Limb (tissue), 2 donors: ENCODE measurements around the gene ASIC1.
"Not testable (repeated sequence)": the region's sequence is repeated elsewhere in the genome, so short reads cannot be mapped to it uniquely, and the experiment has no call there.

Experiments used
- DNase-seq, 2 donors: peaks; one replicate each; pipeline ENCODE4 v3.0.0-alpha.2; 2016; ENCODE audit errors: extremely low spot score in 2 of 2

Gene ASIC1

GRCh38 chr12:50084409-50084774, 27.0 kb downstream of the ASIC1 start:
- DNase-seq, result not testable (repeated sequence)

DNA sequence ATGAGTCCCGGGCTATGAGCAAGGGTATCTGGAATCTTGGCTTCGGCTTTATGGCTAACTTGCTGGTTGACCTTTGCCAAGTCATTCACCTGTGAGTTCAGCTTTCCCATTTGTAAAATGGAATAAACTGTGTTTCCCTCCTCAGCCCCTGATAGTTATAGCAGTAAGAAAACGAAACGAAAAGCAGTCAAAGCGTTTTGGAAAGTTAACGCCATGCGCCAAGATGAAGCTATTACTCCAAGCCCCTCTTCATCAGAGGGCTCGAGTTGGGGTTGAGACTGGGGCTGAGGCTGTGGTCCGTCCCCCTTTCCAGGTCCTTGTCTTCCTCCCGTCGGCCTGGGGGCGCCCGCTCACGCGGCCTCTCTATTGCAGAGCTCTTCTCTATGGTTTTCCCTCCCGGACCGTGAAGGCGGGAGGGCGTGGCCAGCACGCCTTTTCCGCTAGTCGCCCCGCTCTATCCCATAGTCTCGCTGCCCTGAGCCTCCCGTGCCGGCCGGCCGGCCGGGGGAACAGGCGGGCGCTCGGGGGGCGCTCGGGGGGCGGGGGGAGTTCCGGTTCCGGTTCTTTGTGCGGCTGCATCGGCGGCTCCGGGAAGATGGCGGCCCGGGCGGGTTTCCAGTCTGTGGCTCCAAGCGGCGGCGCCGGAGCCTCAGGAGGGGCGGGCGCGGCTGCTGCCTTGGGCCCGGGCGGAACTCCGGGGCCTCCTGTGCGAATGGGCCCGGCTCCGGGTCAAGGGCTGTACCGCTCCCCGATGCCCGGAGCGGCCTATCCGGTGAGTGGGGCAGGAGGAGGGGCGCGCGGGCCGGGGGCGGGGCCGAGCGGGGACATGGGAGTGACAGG, 27.6 kb downstream of the ASIC1 start, which contains the start of gene SMARCD1:
TSS of gene SMARCD1 (plus strand) at position 568 of the 840 bp plus-strand sequence. CDS start at position 596, 28 bp downstream.
- peak; percentile 95 to 96 for DNase-seq

- no peak for DNase-seq
These were observed 28.2 kb downstream of the ASIC1 start for GRCh38 chr12:50085615-50086072.

GRCh38 chr12:50086148-50086547, 28.8 kb downstream of the ASIC1 start:
- DNase-seq, result no peak

GRCh38 chr12:50087151-50087550, 29.8 kb downstream of the ASIC1 start:
- no peak for DNase-seq

GRCh38 chr12:50087995-50088394, 30.6 kb downstream of the ASIC1 start:
- DNase-seq, result no peak

GRCh38 chr12:50088577-50089335, 31.4 kb downstream of the ASIC1 start:
- peak in 1 of 2 donors; percentile 60 for DNase-seq

DNA sequence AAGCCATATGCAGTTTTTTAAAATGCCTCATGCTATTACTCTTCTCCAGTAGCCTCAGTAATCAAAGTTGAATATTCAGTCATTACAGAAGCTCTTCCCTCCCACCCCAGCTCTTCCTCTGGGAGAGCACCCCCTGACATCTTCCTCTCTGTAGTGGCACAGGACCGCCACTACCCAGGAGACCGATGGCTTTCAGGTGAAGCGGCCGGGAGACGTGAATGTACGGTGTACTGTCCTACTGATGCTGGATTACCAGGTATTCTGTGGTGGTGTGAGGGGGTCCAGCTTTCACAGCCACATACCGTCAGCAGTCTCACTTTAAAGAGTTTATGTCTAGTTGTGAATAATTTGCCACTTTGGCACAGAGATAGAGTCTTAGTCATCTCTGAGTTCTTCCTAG, 32.3 kb downstream of the ASIC1 start:
- no peak for DNase-seq

GRCh38 chr12:50090391-50090790, 33.0 kb downstream of the ASIC1 start:
- DNase-seq, result no peak

DNA sequence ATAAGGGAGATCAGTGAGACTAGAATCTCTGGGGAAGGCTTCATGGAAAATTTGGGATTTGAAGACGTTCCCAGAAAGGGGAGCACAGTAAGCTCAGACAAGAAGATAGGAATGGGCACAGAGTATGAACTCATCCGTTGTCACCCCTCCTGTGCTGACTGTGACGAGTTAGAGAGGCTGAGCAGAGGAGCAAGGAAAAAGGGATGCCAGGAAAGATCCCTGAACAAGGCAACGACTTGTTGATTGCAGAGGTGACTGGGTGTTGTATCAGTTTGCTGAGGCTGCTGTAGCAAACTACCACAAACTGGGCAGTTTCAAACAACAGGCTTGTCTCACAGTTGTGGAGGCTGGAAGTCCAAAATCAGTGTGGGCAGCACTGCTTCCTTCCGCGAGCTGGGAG, 40.6 kb downstream of the ASIC1 start:
- no peak for DNase-seq

DNA sequence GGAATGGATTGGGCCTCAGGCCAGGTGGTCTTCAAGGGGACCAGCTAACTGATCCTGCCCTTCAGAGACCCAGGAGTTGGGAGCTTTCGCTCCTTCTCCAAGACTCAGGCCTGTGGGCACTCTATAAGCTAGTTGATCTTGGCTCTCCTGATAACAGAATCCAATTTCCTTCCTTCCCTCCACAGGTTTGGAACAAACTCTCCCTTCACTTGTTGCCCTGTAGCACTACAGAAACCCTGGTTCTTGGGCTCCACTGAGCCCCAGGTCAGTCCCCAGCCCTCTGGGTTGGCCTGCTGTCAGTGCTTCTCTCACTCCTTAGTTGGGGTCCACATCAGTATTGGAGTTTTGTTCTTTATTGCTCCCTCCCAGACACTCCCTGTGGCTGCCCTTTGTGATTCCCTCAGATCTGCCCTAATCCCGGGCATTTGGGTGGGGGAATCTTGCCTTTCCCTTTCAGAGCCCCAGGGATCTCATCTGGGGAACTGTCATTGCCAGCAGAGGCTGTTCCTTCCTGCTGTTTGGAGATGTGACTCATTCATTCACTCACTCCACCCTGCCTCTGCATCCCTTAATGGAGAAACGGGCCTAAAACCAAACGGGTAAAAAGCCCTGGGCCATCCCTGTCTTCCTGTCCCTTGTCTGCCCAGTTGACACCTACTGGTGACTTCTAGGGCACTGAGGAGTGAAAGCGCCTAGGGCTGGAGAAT, 42.1 kb downstream of the ASIC1 start:
- DNase-seq, result no peak

DNA sequence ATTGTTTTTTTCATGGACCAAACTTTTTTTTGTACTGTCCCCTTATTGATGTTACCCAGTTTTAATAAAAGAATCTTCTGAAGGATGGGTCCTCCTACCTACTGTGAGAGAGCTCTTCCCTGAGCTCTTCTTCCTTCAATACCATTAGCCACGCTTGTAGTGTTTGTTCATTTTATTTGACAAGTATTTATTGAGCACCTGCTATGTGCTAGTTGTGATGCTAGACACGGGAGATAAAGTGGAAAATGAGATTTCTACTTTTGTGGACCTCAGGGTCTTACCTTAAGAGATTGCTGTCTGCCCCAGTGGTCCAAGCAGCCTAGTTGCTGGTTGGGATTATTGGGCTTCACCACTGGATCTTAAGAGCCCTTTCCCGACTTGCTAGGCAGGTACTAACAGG, 43.2 kb downstream of the ASIC1 start:
- DNase-seq, result no peak

DNA sequence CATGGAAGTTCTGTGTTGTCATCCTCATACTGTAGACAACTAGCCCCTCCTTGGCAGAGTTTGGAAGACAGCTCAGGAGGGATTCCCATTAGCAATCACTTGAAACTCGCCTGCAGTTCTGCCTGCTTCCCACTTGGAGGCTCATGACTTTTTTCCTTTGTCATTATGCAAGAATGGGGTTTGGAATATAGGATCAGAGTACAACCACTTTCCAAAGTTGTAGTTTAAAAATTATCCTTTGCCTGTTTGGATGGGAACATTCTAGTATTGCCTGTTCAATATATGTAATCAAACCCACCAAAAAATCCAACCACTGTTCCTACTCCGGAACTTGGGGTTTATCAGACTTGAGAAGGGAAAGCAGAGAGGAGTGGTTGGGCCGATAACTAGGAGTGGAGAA, 44.3 kb downstream of the ASIC1 start:
- DNase-seq, result peak in 1 of 2 donors; percentile 51

DNA sequence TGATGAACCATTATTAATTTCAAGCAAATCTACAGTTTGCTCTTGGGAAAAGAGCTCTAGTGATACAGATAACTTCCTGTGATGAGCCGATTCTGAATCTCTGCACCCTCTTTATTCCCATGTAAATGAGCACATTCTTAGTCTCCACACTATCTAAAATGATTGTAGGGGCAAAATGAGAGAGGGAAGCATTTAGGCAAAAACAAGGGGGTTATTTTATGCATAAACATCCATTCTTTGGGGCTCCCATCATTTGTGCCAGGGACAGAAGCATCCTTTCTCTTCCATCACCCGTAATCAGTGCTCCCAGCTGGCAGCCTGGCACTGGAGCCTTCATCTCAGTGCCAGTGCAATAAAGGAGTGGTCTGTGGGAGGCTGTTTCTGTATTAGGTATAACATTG, 44.7 kb downstream of the ASIC1 start:
- no peak for DNase-seq

GRCh38 chr12:50102646-50103309, 45.4 kb downstream of the ASIC1 start:
- no peak for DNase-seq

- no peak for DNase-seq
These were observed 46.0 kb downstream of the ASIC1 start for GRCh38 chr12:50103351-50103750.

GRCh38 chr12:50103767-50104321, 46.4 kb downstream of the ASIC1 start, which contains the start of gene GPD1:
TSS of gene GPD1 (plus strand) at chr12:50104008. CDS start at chr12:50104051, 43 bp downstream.
- peak in 1 of 2 donors; percentile 57 for DNase-seq

GRCh38 chr12:50104417-50105366, 47.3 kb downstream of the ASIC1 start:
- DNase-seq, result no peak

DNA sequence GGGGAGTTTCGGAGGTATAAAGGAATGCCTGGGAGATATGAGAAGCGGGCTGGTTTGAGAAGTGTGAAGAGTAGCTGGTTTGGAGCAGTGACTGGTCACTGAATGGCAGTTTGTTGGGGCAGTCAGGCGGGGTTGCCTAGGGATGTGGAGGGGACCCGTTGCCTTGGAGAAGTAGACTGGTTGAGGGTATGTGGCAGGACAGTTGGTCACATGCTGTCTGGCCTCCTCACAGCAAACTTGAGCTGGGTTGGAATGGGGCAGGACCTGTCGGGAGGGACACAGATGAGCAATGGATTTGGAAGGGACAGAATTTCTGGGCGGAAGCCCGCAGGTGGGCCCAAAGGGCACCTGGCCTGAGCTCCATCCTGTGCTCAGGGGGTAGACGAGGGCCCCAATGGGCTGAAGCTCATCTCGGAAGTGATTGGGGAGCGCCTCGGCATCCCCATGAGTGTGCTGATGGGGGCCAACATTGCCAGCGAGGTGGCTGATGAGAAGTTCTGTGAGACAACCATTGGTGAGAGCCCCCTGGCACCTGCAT, 48.6 kb downstream of the ASIC1 start:
- no peak for DNase-seq
